ENCODE data around the gene OSBPL9.
"Not testable (repeated sequence)": the region's sequence is repeated elsewhere in the genome, so short reads cannot be mapped to it uniquely, and the experiment has no call there.

Gene OSBPL9

DNA sequence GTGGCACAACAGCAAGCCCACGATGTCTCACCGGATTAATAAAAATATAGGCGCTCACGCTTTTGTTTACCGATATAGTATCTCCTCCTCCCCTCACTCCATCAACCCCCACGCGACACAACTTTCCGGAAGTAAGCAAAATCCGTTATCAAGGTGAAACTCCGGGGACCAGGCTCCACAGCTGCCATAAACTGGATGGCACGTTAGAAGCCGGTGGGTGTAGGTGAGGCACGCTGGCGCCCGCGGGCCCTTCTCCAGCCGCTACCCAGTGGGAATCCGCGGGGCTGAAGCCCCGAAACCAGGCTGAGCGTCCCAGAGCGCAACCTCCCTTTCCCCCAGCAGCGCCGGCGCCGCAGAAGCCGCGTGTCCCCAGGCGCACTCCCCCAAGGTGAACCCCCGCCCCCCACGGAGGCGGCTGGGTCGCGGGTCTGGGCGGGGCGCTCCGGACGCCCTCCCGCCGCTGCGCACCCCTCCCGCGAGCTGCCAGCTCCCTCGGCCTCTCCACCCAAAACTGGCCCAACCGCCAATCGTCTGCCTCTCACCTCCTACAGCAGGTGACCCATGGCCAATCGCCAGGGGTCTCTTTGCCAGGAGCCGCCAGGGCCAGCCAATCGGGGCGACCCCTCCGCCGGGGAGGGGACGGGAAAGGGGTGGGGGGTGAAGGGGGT, 112.4 kb downstream of the OSBPL9 start:
- no CpG with 5 or more reads among the region's 53 CpGs for WGBS (ENCODE audit: extremely low coverage, insufficient coverage, low lambda C conversion rate)
- Histone ChIP-seq H3K4me2 (ENCODE audit: low read length) (peak overlapping the region; percentile 73), H3K27me3 (ENCODE audit: insufficient read depth, low read length, poor library complexity) (no peaks in the 10 kb centered on the region), H3K56ac (ENCODE audit: low read length) (peak overlapping the region; percentile 96), H2AK5ac (ENCODE audit: low read length) (no peak overlapping the region), H4K8ac (ENCODE audit: low read depth, low read length) (no peak overlapping the region), H3K23ac (ENCODE audit: low read length) (no peak overlapping the region), H3K79me2 (ENCODE audit: control insufficient read depth, insufficient read depth, low read length) (peaks cover 15% of the 10 kb centered on the region), H3K4ac (ENCODE audit: low read depth, low read length) (peak overlapping the region; percentile 75), H2BK15ac (replicated peaks; ENCODE audit: low read depth) (no peak overlapping the region), H3K27ac (ENCODE audit: low read depth, low read length) (no peak overlapping the region), H3K36me3 (ENCODE audit: control insufficient read depth, insufficient read depth, low read length) (no peaks in the 10 kb centered on the region), H3K18ac (ENCODE audit: low read length) (peak overlapping the region; percentile 95), H3K9ac (ENCODE audit: low read length) (peak overlapping the region; percentile 86), H3K4me1 (ENCODE audit: control insufficient read depth, low read depth, low read length) (peaks cover 2% of the 10 kb centered on the region), H2BK120ac (ENCODE audit: low read depth, low read length) (no peak overlapping the region), H2BK5ac (ENCODE audit: low read length) (peak overlapping the region; percentile 51), H3K79me1 (ENCODE audit: low read length) (peaks cover 5% of the 10 kb centered on the region), H4K5ac (ENCODE audit: low read length) (no peak overlapping the region), H3K4me3 (ENCODE audit: low read length) (peak overlapping the region; percentile 77)
- DNase-seq: peak; percentile 97

DNA sequence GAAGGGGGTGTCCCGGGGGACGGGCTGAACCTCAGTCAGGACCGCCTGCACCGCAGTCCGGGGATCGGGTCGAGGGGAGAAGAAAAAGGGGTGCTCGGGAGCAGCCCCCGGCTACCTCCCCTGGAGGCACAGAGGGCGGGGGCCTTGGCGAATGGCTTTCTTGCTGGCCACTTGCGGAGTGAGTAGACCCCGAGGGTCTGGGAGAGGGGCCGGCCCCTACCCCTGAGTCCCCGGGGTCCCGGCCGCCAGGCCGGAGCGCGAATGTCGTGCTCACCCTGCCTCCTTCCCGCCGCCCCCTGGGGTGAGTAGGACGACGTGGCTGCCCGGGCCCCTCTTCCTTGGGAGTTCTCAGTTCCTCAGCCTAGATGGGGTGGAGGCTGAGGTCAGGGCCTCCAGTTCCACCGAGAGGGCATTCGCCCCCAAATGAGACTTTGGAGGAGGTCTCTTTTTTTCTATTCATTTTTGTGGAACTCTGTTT, 113.0 kb downstream of the OSBPL9 start:
- H3K4me1 ChIP-seq (ENCODE audit: control insufficient read depth, low read depth, low read length): peaks cover 2% of the 10 kb centered on the region
- no CpG with 5 or more reads among the region's 28 CpGs for WGBS (ENCODE audit: extremely low coverage, insufficient coverage, low lambda C conversion rate)
- H3K27ac ChIP-seq (ENCODE audit: low read depth, low read length): no peak overlapping the region

DNA sequence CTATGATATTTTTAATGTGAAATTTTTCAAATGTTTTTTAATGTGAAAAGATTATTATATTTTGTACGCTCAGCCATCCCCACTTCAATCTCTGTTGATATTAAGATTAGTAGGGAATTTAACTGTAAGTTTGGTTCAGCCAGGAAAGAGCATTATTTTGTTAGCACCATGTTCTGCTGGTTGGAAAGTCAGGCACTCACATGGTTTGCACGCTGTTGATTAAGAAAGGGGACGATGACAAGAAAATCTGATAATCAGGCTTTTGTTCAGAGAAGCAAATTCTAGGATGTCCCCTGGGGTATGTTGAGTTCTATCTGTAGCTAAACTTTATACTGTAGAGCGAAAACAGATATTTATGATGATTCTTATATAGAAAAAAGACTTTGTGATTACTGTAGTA, 115.1 kb downstream of the OSBPL9 start:
- whole genome bisulfite sequencing (ENCODE audit: extremely low coverage, insufficient coverage, low lambda C conversion rate): 100% methylated on average over 1 of the region's 4 CpGs
- Histone ChIP-seq H3K36me3 (ENCODE audit: control insufficient read depth, insufficient read depth, low read length) (no peaks in the 10 kb centered on the region), H4K5ac (ENCODE audit: low read length) (no peak overlapping the region), H3K9ac (ENCODE audit: low read length) (no peak overlapping the region), H3K23ac (ENCODE audit: low read length) (no peak overlapping the region), H2BK5ac (ENCODE audit: low read length) (no peak overlapping the region), H2BK15ac (replicated peaks; ENCODE audit: low read depth) (no peak overlapping the region), H3K27ac (ENCODE audit: low read depth, low read length) (no peak overlapping the region), H3K4me3 (ENCODE audit: low read length) (no peak overlapping the region), H3K18ac (ENCODE audit: low read length) (no peak overlapping the region), H2BK120ac (ENCODE audit: low read depth, low read length) (no peak overlapping the region), H3K79me1 (ENCODE audit: low read length) (peaks cover 5% of the 10 kb centered on the region), H2AK5ac (ENCODE audit: low read length) (no peak overlapping the region), H3K4ac (ENCODE audit: low read depth, low read length) (no peak overlapping the region), H3K4me1 (ENCODE audit: control insufficient read depth, low read depth, low read length) (peaks cover 2% of the 10 kb centered on the region), H3K56ac (ENCODE audit: low read length) (no peak overlapping the region), H3K4me2 (ENCODE audit: low read length) (no peak overlapping the region), H4K8ac (ENCODE audit: low read depth, low read length) (no peak overlapping the region), H3K79me2 (ENCODE audit: control insufficient read depth, insufficient read depth, low read length) (peaks cover 20% of the 10 kb centered on the region), H3K27me3 (ENCODE audit: insufficient read depth, low read length, poor library complexity) (no peaks in the 10 kb centered on the region)
- DNase-seq: no peak

More for the DNA sequence above, 113.0 kb downstream of the OSBPL9 start:
- Histone ChIP-seq H2BK5ac (ENCODE audit: low read length) (no peak overlapping the region), H3K4me2 (ENCODE audit: low read length) (peak overlapping the region; percentile 65), H3K56ac (ENCODE audit: low read length) (peak overlapping the region; percentile 83), H4K5ac (ENCODE audit: low read length) (no peak overlapping the region), H3K79me2 (ENCODE audit: control insufficient read depth, insufficient read depth, low read length) (peaks cover 15% of the 10 kb centered on the region), H3K23ac (ENCODE audit: low read length) (no peak overlapping the region), H3K9ac (ENCODE audit: low read length) (peak overlapping the region; percentile 67), H3K4ac (ENCODE audit: low read depth, low read length) (peak overlapping the region; percentile 40), H3K79me1 (ENCODE audit: low read length) (peaks cover 5% of the 10 kb centered on the region), H4K8ac (ENCODE audit: low read depth, low read length) (no peak overlapping the region), H3K27me3 (ENCODE audit: insufficient read depth, low read length, poor library complexity) (no peaks in the 10 kb centered on the region), H3K36me3 (ENCODE audit: control insufficient read depth, insufficient read depth, low read length) (no peaks in the 10 kb centered on the region), H3K18ac (ENCODE audit: low read length) (peak overlapping the region; percentile 95), H2BK120ac (ENCODE audit: low read depth, low read length) (no peak overlapping the region), H2BK15ac (replicated peaks; ENCODE audit: low read depth) (no peak overlapping the region), H3K4me3 (ENCODE audit: low read length) (peak overlapping the region; percentile 52), H2AK5ac (ENCODE audit: low read length) (no peak overlapping the region)
- no peak for DNase-seq

DNA sequence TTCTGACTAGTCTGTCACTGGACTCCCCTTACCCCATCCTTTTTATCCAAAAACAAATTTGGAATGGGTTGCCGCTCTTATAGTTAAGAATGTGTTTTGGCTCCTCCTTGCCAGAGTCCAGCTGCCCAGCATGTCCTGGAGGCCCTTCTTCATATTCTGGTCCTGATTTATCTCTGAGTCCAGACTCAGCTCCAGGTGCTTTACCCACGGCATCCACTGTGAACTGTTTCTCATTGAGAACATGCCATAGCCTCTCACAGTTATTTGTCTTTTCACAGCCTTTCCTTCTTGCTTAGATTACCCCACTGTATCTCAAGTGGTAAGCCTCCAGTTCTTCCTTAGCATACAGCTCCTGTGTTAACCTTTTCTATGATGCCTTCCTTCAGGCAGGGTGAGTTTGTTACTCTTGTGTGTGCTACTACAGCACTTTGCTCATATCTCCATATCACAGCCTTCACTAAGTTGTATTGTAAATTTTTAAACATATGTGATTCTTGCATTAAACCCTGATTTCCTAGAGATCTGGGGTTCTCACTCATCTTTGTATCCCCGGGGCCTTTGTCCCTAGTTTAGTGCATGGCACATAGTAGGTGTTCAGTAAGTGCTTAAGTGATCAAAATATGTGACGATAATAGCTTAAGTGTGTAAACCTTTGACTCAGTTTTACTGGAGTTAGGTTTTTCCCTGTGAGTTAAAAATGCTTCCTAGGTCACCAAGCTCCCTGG, 116.0 kb downstream of the OSBPL9 start:
- Histone ChIP-seq H3K56ac (ENCODE audit: low read length) (peak overlapping the region; percentile 31), H3K27ac (ENCODE audit: low read depth, low read length) (no peak overlapping the region), H3K9ac (ENCODE audit: low read length) (no peak overlapping the region), H3K79me2 (ENCODE audit: control insufficient read depth, insufficient read depth, low read length) (peaks cover 20% of the 10 kb centered on the region), H3K36me3 (ENCODE audit: control insufficient read depth, insufficient read depth, low read length) (no peaks in the 10 kb centered on the region), H2BK15ac (replicated peaks; ENCODE audit: low read depth) (no peak overlapping the region), H2AK5ac (ENCODE audit: low read length) (no peak overlapping the region), H3K18ac (ENCODE audit: low read length) (no peak overlapping the region), H3K4ac (ENCODE audit: low read depth, low read length) (no peak overlapping the region), H4K8ac (ENCODE audit: low read depth, low read length) (no peak overlapping the region), H3K23ac (ENCODE audit: low read length) (no peak overlapping the region), H2BK5ac (ENCODE audit: low read length) (no peak overlapping the region), H3K4me1 (ENCODE audit: control insufficient read depth, low read depth, low read length) (peaks cover 2% of the 10 kb centered on the region), H3K4me3 (ENCODE audit: low read length) (no peak overlapping the region), H3K27me3 (ENCODE audit: insufficient read depth, low read length, poor library complexity) (no peaks in the 10 kb centered on the region), H2BK120ac (ENCODE audit: low read depth, low read length) (no peak overlapping the region), H3K4me2 (ENCODE audit: low read length) (no peak overlapping the region), H4K5ac (ENCODE audit: low read length) (no peak overlapping the region), H3K79me1 (ENCODE audit: low read length) (peaks cover 5% of the 10 kb centered on the region)
- no peak for DNase-seq
- no CpG with 5 or more reads among the region's 4 CpGs for WGBS (ENCODE audit: extremely low coverage, insufficient coverage, low lambda C conversion rate)

DNA sequence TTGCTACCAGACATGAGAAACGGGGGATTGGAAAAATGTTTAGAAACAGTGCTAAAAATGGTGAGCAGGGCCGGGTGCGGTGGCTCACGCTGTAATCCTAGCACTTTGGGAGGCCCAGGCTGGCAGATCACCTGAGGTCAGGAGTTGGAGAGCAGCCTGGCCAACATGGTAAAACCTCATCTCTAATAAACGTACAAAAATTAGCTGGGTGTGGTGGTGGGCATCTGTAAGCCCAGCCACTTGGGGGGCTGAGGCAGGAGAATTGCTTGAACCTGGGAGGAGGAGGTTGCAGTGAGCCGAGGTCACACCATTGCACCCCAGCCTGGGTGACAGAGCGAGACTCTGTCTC, 116.5 kb downstream of the OSBPL9 start:
- H3K36me3 ChIP-seq (ENCODE audit: control insufficient read depth, insufficient read depth, low read length); H3K56ac ChIP-seq (ENCODE audit: low read length); H3K4me2 ChIP-seq (ENCODE audit: low read length); H3K4me1 ChIP-seq (ENCODE audit: control insufficient read depth, low read depth, low read length); H3K23ac ChIP-seq (ENCODE audit: low read length); H3K4me3 ChIP-seq (ENCODE audit: low read length); H3K4ac ChIP-seq (ENCODE audit: low read depth, low read length); H3K27ac ChIP-seq (ENCODE audit: low read depth, low read length); DNase-seq; H3K79me1 ChIP-seq (ENCODE audit: low read length); H2BK120ac ChIP-seq (ENCODE audit: low read depth, low read length); H4K5ac ChIP-seq (ENCODE audit: low read length); H3K27me3 ChIP-seq (ENCODE audit: insufficient read depth, low read length, poor library complexity); H2AK5ac ChIP-seq (ENCODE audit: low read length); H2BK5ac ChIP-seq (ENCODE audit: low read length); H3K9ac ChIP-seq (ENCODE audit: low read length); H2BK15ac ChIP-seq (replicated peaks; ENCODE audit: low read depth); H3K18ac ChIP-seq (ENCODE audit: low read length); H4K8ac ChIP-seq (ENCODE audit: low read depth, low read length): not testable (repeated sequence)
- WGBS (ENCODE audit: extremely low coverage, insufficient coverage, low lambda C conversion rate): no CpG with 5 or more reads among the region's 7 CpGs
- H3K79me2 ChIP-seq (ENCODE audit: control insufficient read depth, insufficient read depth, low read length): peaks cover 20% of the 10 kb centered on the region

Measured in mesendoderm (in vitro differentiated cells).